ENCODE data around the gene OR2C3. TPM values are rescaled to one million over a fixed set of nuclear protein-coding genes. Genes with fewer than 3 reads are reported as not detected.

Gene OR2C3
- polyA plus RNA-seq (2013, experiment 1 of 4), result not detected
- not detected for polyA plus RNA-seq (2013, experiment 2 of 4)
- not detected for polyA plus RNA-seq (2013, experiment 3 of 4)
- not detected for polyA plus RNA-seq (2013, experiment 4 of 4)

GRCh38 chr1:247536340-247536739, at the start of gene OR2C3:
Gene OR2C3 (minus strand): TSS chr1:247536440. CDS start chr1:247532511, 3,929 bp downstream.
- H3K27ac ChIP-seq (ENCODE audit: insufficient read depth, low read depth, low read length, poor library complexity, severe bottlenecking), result no peak within 1 kb of the TSS
- WGBS, 2 experiments, result 100% methylated on average over 2 of the region's 2 CpGs

GRCh38 chr1:247578946-247579460, 42.8 kb upstream of the OR2C3 start:
- Histone ChIP-seq H3K36me3 (ENCODE audit: control insufficient read depth, insufficient read depth, low read length) (no peaks in the 10 kb centered on the region), H3K27me3 (ENCODE audit: control insufficient read depth, insufficient read depth, low read length, poor library complexity, severe bottlenecking) (no peaks in the 10 kb centered on the region), H3K4me1 (ENCODE audit: control insufficient read depth, insufficient read depth, low read length) (no peaks in the 10 kb centered on the region), H3K9me3 (ENCODE audit: control insufficient read depth, low read length) (no peaks in the 10 kb centered on the region), H3K27ac (ENCODE audit: insufficient read depth, low read depth, low read length, poor library complexity, severe bottlenecking) (no peak overlapping the region), H3K4me3 (ENCODE audit: insufficient read depth, low read depth, low read length) (no peak overlapping the region)
- WGBS, 2 experiments, result 91 to 92% methylated on average over 5 of the region's 5 CpGs

More at GRCh38 chr1:247536340-247536739, at the start of gene OR2C3:
- Histone ChIP-seq H3K4me3 (ENCODE audit: insufficient read depth, low read depth, low read length) (no peak within 1 kb of the TSS), H3K9me3 (ENCODE audit: control insufficient read depth, low read length) (no peaks in the 10 kb centered on the region), H3K4me1 (ENCODE audit: control insufficient read depth, insufficient read depth, low read length) (no peaks in the 10 kb centered on the region), H3K36me3 (ENCODE audit: control insufficient read depth, insufficient read depth, low read length) (no peaks in the 10 kb centered on the region), H3K27me3 (ENCODE audit: control insufficient read depth, insufficient read depth, low read length, poor library complexity, severe bottlenecking) (no peaks in the 10 kb centered on the region)

GRCh38 chr1:247576514-247576913, 40.3 kb upstream of the OR2C3 start:
- no peaks in the 10 kb centered on the region for H3K36me3 ChIP-seq (ENCODE audit: control insufficient read depth, insufficient read depth, low read length)
- no peaks in the 10 kb centered on the region for H3K27me3 ChIP-seq (ENCODE audit: control insufficient read depth, insufficient read depth, low read length, poor library complexity, severe bottlenecking)
- no peak overlapping the region for H3K4me3 ChIP-seq (ENCODE audit: insufficient read depth, low read depth, low read length)
- no peaks in the 10 kb centered on the region for H3K9me3 ChIP-seq (ENCODE audit: control insufficient read depth, low read length)
- no peak overlapping the region for H3K27ac ChIP-seq (ENCODE audit: insufficient read depth, low read depth, low read length, poor library complexity, severe bottlenecking)
- 70% methylated on average over 3 of the region's 3 CpGs; no CpG with 5 or more reads in 1 of the 2 experiments for WGBS, 2 experiments
- no peaks in the 10 kb centered on the region for H3K4me1 ChIP-seq (ENCODE audit: control insufficient read depth, insufficient read depth, low read length)

- Histone ChIP-seq H3K9me3 (ENCODE audit: control insufficient read depth, low read length) (no peaks in the 10 kb centered on the region), H3K4me3 (ENCODE audit: insufficient read depth, low read depth, low read length) (no peak overlapping the region), H3K4me1 (ENCODE audit: control insufficient read depth, insufficient read depth, low read length) (no peaks in the 10 kb centered on the region), H3K36me3 (ENCODE audit: control insufficient read depth, insufficient read depth, low read length) (no peaks in the 10 kb centered on the region), H3K27ac (ENCODE audit: insufficient read depth, low read depth, low read length, poor library complexity, severe bottlenecking) (no peak overlapping the region), H3K27me3 (ENCODE audit: control insufficient read depth, insufficient read depth, low read length, poor library complexity, severe bottlenecking) (no peaks in the 10 kb centered on the region)
Measured at GRCh38 chr1:247574664-247575063, 38.4 kb upstream of the OR2C3 start.

GRCh38 chr1:247574236-247574635, 38.0 kb upstream of the OR2C3 start:
- Histone ChIP-seq H3K4me3 (ENCODE audit: insufficient read depth, low read depth, low read length) (no peak overlapping the region), H3K4me1 (ENCODE audit: control insufficient read depth, insufficient read depth, low read length) (no peaks in the 10 kb centered on the region), H3K36me3 (ENCODE audit: control insufficient read depth, insufficient read depth, low read length) (no peaks in the 10 kb centered on the region), H3K27ac (ENCODE audit: insufficient read depth, low read depth, low read length, poor library complexity, severe bottlenecking) (no peak overlapping the region), H3K27me3 (ENCODE audit: control insufficient read depth, insufficient read depth, low read length, poor library complexity, severe bottlenecking) (no peaks in the 10 kb centered on the region), H3K9me3 (ENCODE audit: control insufficient read depth, low read length) (no peaks in the 10 kb centered on the region)
- 100% methylated on average over 1 of the region's 1 CpG for WGBS, 2 experiments

GRCh38 chr1:247562198-247562597, 26.0 kb upstream of the OR2C3 start:
- Histone ChIP-seq H3K4me3 (ENCODE audit: insufficient read depth, low read depth, low read length) (no peak overlapping the region), H3K27ac (ENCODE audit: insufficient read depth, low read depth, low read length, poor library complexity, severe bottlenecking) (no peak overlapping the region), H3K36me3 (ENCODE audit: control insufficient read depth, insufficient read depth, low read length) (no peaks in the 10 kb centered on the region), H3K9me3 (ENCODE audit: control insufficient read depth, low read length) (no peaks in the 10 kb centered on the region), H3K27me3 (ENCODE audit: control insufficient read depth, insufficient read depth, low read length, poor library complexity, severe bottlenecking) (no peaks in the 10 kb centered on the region), H3K4me1 (ENCODE audit: control insufficient read depth, insufficient read depth, low read length) (no peaks in the 10 kb centered on the region)
- WGBS, 2 experiments, result 82 to 85% methylated on average over 9 of the region's 9 CpGs

- no peaks in the 10 kb centered on the region for H3K9me3 ChIP-seq (ENCODE audit: control insufficient read depth, low read length)
Measured at GRCh38 chr1:247561711-247562110, 25.5 kb upstream of the OR2C3 start.

GRCh38 chr1:247557926-247558674, 21.9 kb upstream of the OR2C3 start:
- H3K9me3 ChIP-seq (ENCODE audit: control insufficient read depth, low read length), result no peaks in the 10 kb centered on the region
- 87 to 88% methylated on average over 2 of the region's 2 CpGs for WGBS, 2 experiments

More at GRCh38 chr1:247561711-247562110, 25.5 kb upstream of the OR2C3 start:
- Histone ChIP-seq H3K27me3 (ENCODE audit: control insufficient read depth, insufficient read depth, low read length, poor library complexity, severe bottlenecking) (no peaks in the 10 kb centered on the region), H3K4me3 (ENCODE audit: insufficient read depth, low read depth, low read length) (no peak overlapping the region), H3K4me1 (ENCODE audit: control insufficient read depth, insufficient read depth, low read length) (no peaks in the 10 kb centered on the region), H3K36me3 (ENCODE audit: control insufficient read depth, insufficient read depth, low read length) (no peaks in the 10 kb centered on the region), H3K27ac (ENCODE audit: insufficient read depth, low read depth, low read length, poor library complexity, severe bottlenecking) (no peak overlapping the region)
- WGBS, 2 experiments, result 79 to 80% methylated on average over 10 of the region's 10 CpGs

GRCh38 chr1:247552231-247552630, 16.0 kb upstream of the OR2C3 start:
- Histone ChIP-seq H3K4me3 (ENCODE audit: insufficient read depth, low read depth, low read length) (no peak overlapping the region), H3K9me3 (ENCODE audit: control insufficient read depth, low read length) (no peaks in the 10 kb centered on the region), H3K4me1 (ENCODE audit: control insufficient read depth, insufficient read depth, low read length) (no peaks in the 10 kb centered on the region), H3K27ac (ENCODE audit: insufficient read depth, low read depth, low read length, poor library complexity, severe bottlenecking) (no peak overlapping the region), H3K27me3 (ENCODE audit: control insufficient read depth, insufficient read depth, low read length, poor library complexity, severe bottlenecking) (no peaks in the 10 kb centered on the region), H3K36me3 (ENCODE audit: control insufficient read depth, insufficient read depth, low read length) (no peaks in the 10 kb centered on the region)
- 79 to 80% methylated on average over 2 of the region's 2 CpGs for WGBS, 2 experiments

More at GRCh38 chr1:247557926-247558674, 21.9 kb upstream of the OR2C3 start:
- no peaks in the 10 kb centered on the region for H3K4me1 ChIP-seq (ENCODE audit: control insufficient read depth, insufficient read depth, low read length)
- H3K4me3 ChIP-seq (ENCODE audit: insufficient read depth, low read depth, low read length), result no peak overlapping the region
- H3K27ac ChIP-seq (ENCODE audit: insufficient read depth, low read depth, low read length, poor library complexity, severe bottlenecking), result no peak overlapping the region
- H3K27me3 ChIP-seq (ENCODE audit: control insufficient read depth, insufficient read depth, low read length, poor library complexity, severe bottlenecking), result no peaks in the 10 kb centered on the region
- H3K36me3 ChIP-seq (ENCODE audit: control insufficient read depth, insufficient read depth, low read length), result no peaks in the 10 kb centered on the region

GRCh38 chr1:247551721-247552120, 15.5 kb upstream of the OR2C3 start:
- Histone ChIP-seq H3K27me3 (ENCODE audit: control insufficient read depth, insufficient read depth, low read length, poor library complexity, severe bottlenecking) (no peaks in the 10 kb centered on the region), H3K9me3 (ENCODE audit: control insufficient read depth, low read length) (no peaks in the 10 kb centered on the region), H3K4me3 (ENCODE audit: insufficient read depth, low read depth, low read length) (no peak overlapping the region), H3K4me1 (ENCODE audit: control insufficient read depth, insufficient read depth, low read length) (no peaks in the 10 kb centered on the region), H3K36me3 (ENCODE audit: control insufficient read depth, insufficient read depth, low read length) (no peaks in the 10 kb centered on the region), H3K27ac (ENCODE audit: insufficient read depth, low read depth, low read length, poor library complexity, severe bottlenecking) (no peak overlapping the region)
- 82 to 91% methylated on average over 1 of the region's 1 CpG for WGBS, 2 experiments
